ENCODE data around the gene NHS.

DNA sequence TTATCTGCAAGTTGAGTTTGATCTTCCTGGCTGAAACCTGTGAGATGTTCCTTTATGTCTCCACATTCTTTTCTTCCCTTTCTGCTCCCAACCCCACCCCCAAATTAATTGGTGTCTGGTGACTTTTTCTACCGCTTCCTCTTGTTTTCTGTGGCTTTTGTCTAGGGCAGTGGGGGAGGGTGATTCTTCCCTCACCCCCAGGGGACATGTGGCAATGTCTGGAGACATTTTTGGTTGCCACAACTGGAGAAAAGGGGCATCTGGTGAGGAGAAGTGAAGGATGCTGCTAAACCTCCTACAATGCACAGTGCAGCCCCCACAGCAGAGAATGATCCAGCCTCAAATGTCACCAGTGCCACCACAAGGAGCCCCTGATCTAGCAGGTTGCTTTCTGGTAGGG, 152.9 kb downstream of the NHS start:
- TF ChIP-seq, protein P1, sequence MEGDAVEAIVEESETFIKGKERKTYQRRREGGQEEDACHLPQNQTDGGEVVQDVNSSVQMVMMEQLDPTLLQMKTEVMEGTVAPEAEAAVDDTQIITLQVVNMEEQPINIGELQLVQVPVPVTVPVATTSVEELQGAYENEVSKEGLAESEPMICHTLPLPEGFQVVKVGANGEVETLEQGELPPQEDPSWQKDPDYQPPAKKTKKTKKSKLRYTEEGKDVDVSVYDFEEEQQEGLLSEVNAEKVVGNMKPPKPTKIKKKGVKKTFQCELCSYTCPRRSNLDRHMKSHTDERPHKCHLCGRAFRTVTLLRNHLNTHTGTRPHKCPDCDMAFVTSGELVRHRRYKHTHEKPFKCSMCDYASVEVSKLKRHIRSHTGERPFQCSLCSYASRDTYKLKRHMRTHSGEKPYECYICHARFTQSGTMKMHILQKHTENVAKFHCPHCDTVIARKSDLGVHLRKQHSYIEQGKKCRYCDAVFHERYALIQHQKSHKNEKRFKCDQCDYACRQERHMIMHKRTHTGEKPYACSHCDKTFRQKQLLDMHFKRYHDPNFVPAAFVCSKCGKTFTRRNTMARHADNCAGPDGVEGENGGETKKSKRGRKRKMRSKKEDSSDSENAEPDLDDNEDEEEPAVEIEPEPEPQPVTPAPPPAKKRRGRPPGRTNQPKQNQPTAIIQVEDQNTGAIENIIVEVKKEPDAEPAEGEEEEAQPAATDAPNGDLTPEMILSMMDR (IDR thresholded peaks at IDR 0.05) = no peak
- TF ChIP-seq POLR2AphosphoS5 (IDR thresholded peaks at IDR 0.05) = no peak

Data from esophagus muscularis mucosa (tissue), 3 donors.